ENCODE data around the gene CAMK4. TPM values are rescaled to one million over a fixed set of nuclear protein-coding genes. Genes with fewer than 3 reads are reported as not detected.
"Not testable (repeated sequence)": the region's sequence is repeated elsewhere in the genome, so short reads cannot be mapped to it uniquely, and the experiment has no call there.

CAMK4 gene
- total RNA-seq, 1 donor from 2014 or later, result 130 TPM

- DNase-seq, result no peak
These were observed 87.5 kb downstream of the CAMK4 start for GRCh38 chr5:111311666-111312065.

DNA sequence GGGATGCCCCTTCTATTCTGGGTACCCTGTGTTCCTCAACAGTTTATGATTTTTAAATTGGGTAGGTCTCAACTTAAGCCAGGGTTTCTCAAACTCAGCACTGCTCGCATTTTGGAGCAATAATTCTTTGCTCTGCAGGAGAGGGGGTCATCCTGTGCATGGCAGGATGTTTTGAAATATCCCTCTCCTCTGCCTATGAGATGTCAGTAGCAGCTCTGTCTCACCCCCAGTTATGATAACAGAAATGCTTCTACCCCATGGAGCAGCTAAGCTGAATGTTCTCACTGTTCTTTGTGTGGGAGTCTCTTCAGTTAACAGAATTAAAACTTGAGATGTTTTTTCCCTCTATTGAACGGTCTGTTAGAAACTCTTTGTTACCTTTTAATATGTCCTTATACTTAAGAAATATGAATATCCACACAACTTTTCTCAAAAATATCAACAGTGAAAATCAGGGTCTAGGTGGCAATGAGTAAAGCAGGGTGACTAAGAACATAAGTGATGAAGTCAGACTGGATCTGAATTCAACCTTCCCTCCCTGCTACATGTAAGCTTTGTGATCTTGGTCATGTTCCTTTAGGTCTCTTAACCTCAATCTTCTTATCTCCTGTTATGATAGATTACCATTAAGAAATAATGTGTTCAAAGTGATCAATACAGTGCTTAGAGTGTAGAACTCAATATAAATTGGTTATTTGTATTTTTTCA, 89.0 kb downstream of the CAMK4 start:
- DNase-seq, result no peak

DNA sequence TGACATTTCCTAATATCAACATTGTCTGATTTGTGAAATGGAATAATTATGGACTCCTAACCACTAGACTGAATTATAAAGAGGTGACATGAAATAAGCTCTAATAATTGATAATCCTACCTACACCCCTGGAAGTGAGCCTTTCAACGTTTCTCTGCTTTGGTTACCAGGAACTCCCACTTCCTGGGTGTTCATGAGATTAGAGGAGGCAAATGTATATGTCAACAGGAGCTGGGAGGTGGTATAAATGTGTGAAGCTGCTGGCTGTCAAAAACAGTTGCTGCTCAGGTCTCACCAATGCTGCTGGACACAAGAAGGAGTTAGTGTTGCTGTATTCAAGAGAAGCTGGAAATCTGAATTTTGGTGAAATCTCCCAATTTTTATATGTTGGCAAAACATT, 96.8 kb downstream of the CAMK4 start:
- no peak for DNase-seq

GRCh38 chr5:111321376-111321775, 97.2 kb downstream of the CAMK4 start:
- no peak for DNase-seq

- no peak for DNase-seq
These were observed 102.4 kb downstream of the CAMK4 start for GRCh38 chr5:111326551-111326950.

GRCh38 chr5:111337133-111337532, 112.9 kb downstream of the CAMK4 start:
- no peak for DNase-seq

- DNase-seq, result no peak
These were observed 113.5 kb downstream of the CAMK4 start for GRCh38 chr5:111337688-111338087.

- DNase-seq, result no peak
These were observed 121.5 kb downstream of the CAMK4 start for GRCh38 chr5:111345731-111346130.

DNA sequence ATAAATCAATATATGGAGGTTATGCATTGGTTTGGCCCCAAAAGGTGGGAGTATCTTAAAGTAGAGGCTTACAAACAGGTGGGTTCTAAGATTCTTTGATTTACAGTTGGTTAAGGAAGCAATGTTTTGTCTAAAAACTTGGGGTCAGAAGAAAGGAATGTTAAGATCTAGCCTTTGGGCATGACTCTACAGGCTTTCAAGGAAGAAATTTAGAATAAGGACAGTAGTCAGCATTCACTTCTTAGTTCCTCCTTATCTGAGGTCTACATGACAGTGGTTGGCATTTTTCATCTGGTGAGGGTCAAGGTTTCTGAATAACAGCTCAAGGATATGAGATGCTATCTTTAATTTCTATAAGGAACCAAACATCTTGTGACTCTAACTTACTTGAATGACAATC, 122.8 kb downstream of the CAMK4 start:
- DNase-seq, result no peak

DNA sequence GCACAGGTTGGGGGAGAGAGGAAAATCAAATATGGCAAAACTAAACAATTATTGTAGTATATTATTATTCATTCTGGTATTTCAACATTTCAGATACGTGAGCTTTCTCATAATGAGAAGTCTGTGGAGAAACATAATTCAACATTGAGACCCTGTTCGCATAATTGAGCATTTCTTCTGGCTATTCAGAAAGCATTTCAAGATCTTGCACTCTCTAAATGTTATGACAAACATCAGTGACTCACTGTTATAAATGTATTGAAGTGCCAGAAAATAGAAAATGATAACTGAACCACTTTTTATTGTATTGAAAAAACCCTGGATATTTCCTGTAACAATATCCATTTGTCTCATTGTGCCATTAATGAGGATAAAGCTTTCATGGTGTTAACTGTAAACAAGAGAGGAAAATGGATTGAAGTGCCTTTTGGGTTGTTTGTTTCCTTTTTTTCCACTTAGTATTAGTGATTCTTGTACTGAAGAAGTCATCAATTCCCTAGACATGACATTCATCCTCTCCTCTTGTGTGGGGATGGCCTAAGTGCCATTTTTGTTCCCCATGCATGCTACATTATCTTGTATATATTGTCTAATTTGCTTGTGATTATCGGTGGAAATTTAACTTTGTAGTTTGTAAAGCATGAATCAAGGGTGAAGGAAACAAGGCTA, 124.6 kb downstream of the CAMK4 start:
- no peak for DNase-seq

GRCh38 chr5:111349429-111349828, 125.2 kb downstream of the CAMK4 start:
- DNase-seq, result no peak

- DNase-seq, result no peak
These were observed 128.9 kb downstream of the CAMK4 start for GRCh38 chr5:111353035-111353434.

GRCh38 chr5:111358726-111359125, 134.5 kb downstream of the CAMK4 start:
- not testable (repeated sequence) for DNase-seq

DNA sequence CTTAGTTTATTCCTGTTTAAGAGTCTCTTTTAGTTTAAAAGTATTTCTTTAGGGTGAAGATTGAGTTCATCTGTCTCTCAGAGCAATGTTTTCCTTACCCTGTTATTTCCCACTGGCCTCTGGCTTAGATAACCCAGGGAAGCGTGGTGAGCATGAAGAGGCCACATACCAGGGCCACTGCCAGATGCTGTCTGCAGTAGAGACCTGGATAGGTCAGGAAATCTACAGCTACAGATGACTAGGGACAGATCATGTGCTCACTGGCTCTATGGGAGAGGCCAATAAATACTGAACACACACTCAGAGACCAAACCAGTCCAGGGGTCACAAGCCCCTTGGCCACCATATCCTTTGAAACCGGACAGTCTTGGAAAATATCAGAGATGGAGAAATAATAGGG, 136.0 kb downstream of the CAMK4 start:
- no peak for DNase-seq

DNA sequence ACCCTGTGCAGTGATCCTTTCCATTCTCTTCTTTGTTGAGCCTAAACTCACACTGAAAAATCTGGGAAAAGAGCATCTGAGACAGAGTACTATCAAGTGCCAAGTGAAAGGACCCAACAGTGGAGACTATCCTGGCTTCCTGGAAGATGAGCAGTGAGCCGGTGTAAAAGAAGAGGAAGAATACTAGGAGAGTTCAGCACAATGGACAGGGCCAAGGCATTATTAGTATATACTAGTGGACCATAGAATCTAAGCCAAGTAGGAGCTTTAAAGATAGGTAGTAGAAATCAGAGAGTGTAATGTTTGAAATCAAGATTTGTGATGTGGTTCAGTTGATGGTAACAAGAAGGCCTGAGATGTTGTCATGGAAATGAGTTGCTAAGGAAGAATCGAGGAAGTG, 140.8 kb downstream of the CAMK4 start:
- no peak for DNase-seq

GRCh38 chr5:111366388-111366787, 142.2 kb downstream of the CAMK4 start:
- DNase-seq, result no peak

- DNase-seq, result no peak
These were observed 142.9 kb downstream of the CAMK4 start for GRCh38 chr5:111367115-111367514.

GRCh38 chr5:111372799-111373198, 148.6 kb downstream of the CAMK4 start:
- DNase-seq, result no peak

DNA sequence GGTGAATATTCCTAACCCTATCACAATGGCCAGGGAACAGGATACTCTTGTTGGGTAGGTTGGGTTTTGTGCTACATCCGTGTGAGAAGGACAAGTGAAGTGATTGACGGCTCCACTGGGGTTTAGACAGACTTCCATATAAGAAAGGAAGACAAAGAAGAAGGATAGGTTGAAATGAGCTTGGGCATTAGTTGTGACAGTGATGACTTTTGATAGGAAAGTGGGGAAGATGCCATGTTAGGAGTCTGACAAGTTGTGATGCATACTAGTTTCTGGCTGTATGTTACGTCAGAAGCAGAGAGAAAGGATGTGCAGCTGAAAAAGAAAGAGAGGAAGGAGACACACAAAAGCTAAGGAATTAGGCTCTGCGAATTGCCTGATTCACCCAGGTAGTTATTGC, 150.2 kb downstream of the CAMK4 start:
- no peak for DNase-seq

DNA sequence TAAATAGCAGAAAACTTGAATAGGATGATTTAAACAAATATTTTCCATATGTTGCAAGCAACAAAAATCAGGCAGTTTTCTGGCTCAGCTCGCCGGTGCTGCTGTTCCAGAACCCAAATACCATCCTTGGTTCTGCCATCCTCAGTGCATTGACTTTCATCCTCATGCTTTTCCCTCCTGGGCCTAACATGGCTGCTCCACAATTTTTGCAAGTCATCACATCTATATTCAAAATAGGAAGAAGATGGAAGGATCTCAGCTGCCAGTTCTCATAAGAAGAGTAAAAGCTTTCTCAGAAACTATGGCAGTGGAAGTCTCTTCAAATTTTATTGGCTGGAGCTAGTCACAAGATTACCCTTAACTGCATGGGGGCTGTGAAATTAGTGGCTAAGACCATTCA, 151.5 kb downstream of the CAMK4 start:
- DNase-seq, result no peak

- DNase-seq, result no peak
These were observed 153.1 kb downstream of the CAMK4 start for GRCh38 chr5:111377306-111377705.

DNA sequence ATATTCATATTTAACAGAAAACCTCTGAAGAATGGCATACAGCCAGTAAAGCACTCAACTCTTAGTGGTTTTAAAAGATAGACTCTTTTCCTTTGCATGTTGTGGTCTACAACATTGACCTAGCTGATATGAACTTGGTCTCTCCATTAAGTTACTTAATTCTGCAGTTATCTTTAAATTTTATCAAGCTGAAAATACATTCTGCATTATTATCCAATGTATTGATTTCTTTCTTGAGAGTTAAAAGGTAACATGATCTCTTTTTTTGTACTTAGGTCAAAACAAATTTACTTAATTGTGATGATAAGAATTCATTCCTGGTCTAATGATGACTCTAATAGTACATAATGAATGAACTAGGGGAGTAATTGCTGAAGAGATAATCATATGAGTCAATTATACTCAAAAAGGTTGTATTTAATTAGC, 155.2 kb downstream of the CAMK4 start:
- DNase-seq, result no peak

- no peak for DNase-seq
These were observed 159.2 kb downstream of the CAMK4 start for GRCh38 chr5:111383288-111383970.

DNA sequence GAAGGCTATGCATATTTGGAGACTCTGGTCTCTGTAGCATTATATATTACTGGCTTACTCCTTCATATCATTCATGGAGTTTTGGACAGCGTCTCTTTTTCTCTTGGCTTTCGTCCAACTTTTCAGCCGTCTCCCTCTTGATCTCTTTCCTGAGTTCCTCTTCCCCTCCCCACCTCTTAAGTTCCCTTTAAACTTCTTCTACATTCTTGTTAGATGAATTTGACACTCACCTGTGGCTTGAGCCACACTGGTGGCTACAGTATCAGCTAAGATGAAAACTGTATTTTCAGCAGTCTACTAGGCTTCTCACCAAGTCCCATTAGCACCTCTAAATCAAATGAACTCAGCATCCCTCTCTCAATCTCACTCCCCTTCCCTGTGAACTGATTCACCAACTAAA, 160.0 kb downstream of the CAMK4 start:
- no peak for DNase-seq
